PC-9 (cell line): Measurements from ENCODE around the gene ANKS4B. TPM values are rescaled to one million over a fixed set of nuclear protein-coding genes. Genes with fewer than 3 reads are reported as not detected.

ENCODE experiments used
- BruUV-seq: library from RNA; stranded (reverse); fragments of 400-500 nt; replicated peaks from 2 replicates; lab custom pipeline; 2021; lab: Mats Ljungman, UMichigan
- CTCF ChIA-PET: fragments of 300-600 bp; sonication (Branson Sonifier 250); formaldehyde crosslinking; loops from one replicate; lab custom pipeline; 2022; ENCODE audit warnings: antibody characterized with exemption; lab: Charles Lee
- POLR2A ChIA-PET: fragments of 300-600 bp; sonication (Branson Sonifier 250); formaldehyde crosslinking; loops from one replicate; lab custom pipeline; 2022; ENCODE audit warnings: antibody characterized with exemption; ENCODE audit not compliant: unreplicated experiment; lab: Charles Lee
- DNase-seq, 2 experiments: peaks; one replicate each; pipeline versions ENCODE4 v3.0.0 to v3.0.0-alpha.2; 2015 to 2022; ENCODE audit warnings: mixed read lengths in 1 of 2
- H2AFZ ChIP-seq: fragments of 200-600 bp; sonication (generic); 2 replicates; pipeline ENCODE4 v1.8.1; 2017; ENCODE audit warnings: antibody characterized with exemption
- H3F3A ChIP-seq: fragments of 200-600 bp; sonication (generic); 2 replicates; pipeline ENCODE4 v1.8.1; 2017; ENCODE audit warnings: antibody characterized with exemption, mild to moderate bottlenecking, low read depth; ENCODE audit not compliant: insufficient read depth
- H3K27ac ChIP-seq: fragments of 200-600 bp; sonication (generic); 2 replicates; pipeline ENCODE4 v1.6.1; 2016; ENCODE audit warnings: mixed run types
- H3K27me3 ChIP-seq: fragments of 200-600 bp; sonication (generic); 2 replicates; pipeline ENCODE4 v1.6.1; 2016; ENCODE audit warnings: low read depth, mixed run types; ENCODE audit not compliant: insufficient read depth
- H3K36me3 ChIP-seq: fragments of 200-600 bp; sonication (generic); 2 replicates; pipeline ENCODE4 v1.6.1; 2016; ENCODE audit warnings: low read depth, mixed run types
- H3K4me1 ChIP-seq: fragments of 200-600 bp; sonication (generic); replicated peaks from 2 replicates; pipeline ENCODE4 v1.6.1; 2016; ENCODE audit warnings: mixed run types; ENCODE audit not compliant: insufficient read depth
- H3K4me2 ChIP-seq: fragments of 200-600 bp; sonication (generic); 2 replicates; pipeline ENCODE4 v1.6.1; 2017; ENCODE audit warnings: mixed run types
- H3K4me3 ChIP-seq: fragments of 200-600 bp; sonication (generic); 2 replicates; pipeline ENCODE4 v1.6.1; 2016; ENCODE audit warnings: mixed run types
- H3K79me2 ChIP-seq: fragments of 200-600 bp; sonication (generic); 2 replicates; pipeline ENCODE4 v1.6.1; 2017; ENCODE audit warnings: low read depth, mixed run types
- H3K9me2 ChIP-seq: fragments of 200-600 bp; sonication (generic); 2 replicates; pipeline ENCODE4 v1.8.1; 2017; ENCODE audit warnings: mild to moderate bottlenecking; ENCODE audit not compliant: insufficient read depth
- H3K9me3 ChIP-seq: fragments of 200-600 bp; sonication (generic); 2 replicates; pipeline ENCODE4 v1.8.1; 2016; ENCODE audit warnings: low read depth; ENCODE audit not compliant: insufficient read depth
- H4K20me1 ChIP-seq: fragments of 200-600 bp; sonication (generic); 2 replicates; pipeline ENCODE4 v1.8.1; 2017; ENCODE audit not compliant: insufficient read depth
- EZH2 ChIP-seq: fragments of 200-600 bp; sonication (generic); IDR thresholded peaks from 2 replicates; pipeline ENCODE4 v1.8.0; 2017; ENCODE audit warnings: antibody characterized with exemption, low read depth
- intact Hi-C: fragments of 100-400 bp; cut with micrococcal nuclease; formaldehyde crosslinking; loops from one replicate; pipeline ENCODE4 v1.10.0; 2022; ENCODE audit not compliant: unreplicated experiment
- total RNA-seq: library from RNA; stranded (reverse); gene quantifications from 2 replicates; pipeline ENCODE4 v1.2.3, GENCODE V29; 2021
- TF ChIP-seq, protein P1 (sequence below): fragments of 200-600 bp; sonication (generic); conservative IDR thresholded peaks from 2 replicates; pipeline ENCODE4 v1.6.1; 2017; ENCODE audit warnings: mixed run types, antibody characterized with exemption, mild to moderate bottlenecking, moderate library complexity

The ANKS4B gene
- total RNA-seq, 1 experiment from 2014 or later, result not detected

DNA sequence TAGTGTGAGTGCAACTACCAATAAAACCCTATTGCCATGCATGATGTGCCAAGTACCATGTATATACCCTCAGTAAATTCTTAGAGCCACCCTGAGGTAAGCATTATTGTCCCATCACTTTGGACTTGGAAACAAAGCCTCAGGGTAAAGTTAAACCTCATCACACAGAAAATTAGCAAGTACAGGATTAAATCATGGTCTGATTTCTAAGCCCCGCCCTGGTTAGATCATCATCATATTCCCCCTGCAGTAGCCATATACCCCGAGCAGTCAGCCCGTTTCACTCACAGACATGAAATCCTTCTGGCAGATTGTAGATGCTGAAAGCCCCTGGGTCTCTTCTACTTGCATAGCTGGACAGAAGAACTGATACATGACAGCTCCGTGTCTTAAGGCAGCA, 26.9 kb upstream of the ANKS4B start:
- H4K20me1 ChIP-seq, result no peaks in the 10 kb centered on the region
- no peak for DNase-seq
- no peak for TF ChIP-seq EZH2
- TF ChIP-seq, protein P1, sequence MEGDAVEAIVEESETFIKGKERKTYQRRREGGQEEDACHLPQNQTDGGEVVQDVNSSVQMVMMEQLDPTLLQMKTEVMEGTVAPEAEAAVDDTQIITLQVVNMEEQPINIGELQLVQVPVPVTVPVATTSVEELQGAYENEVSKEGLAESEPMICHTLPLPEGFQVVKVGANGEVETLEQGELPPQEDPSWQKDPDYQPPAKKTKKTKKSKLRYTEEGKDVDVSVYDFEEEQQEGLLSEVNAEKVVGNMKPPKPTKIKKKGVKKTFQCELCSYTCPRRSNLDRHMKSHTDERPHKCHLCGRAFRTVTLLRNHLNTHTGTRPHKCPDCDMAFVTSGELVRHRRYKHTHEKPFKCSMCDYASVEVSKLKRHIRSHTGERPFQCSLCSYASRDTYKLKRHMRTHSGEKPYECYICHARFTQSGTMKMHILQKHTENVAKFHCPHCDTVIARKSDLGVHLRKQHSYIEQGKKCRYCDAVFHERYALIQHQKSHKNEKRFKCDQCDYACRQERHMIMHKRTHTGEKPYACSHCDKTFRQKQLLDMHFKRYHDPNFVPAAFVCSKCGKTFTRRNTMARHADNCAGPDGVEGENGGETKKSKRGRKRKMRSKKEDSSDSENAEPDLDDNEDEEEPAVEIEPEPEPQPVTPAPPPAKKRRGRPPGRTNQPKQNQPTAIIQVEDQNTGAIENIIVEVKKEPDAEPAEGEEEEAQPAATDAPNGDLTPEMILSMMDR, result no peak
- no peak overlapping the region for H3K27ac ChIP-seq
- no peaks in the 10 kb centered on the region for H3K36me3 ChIP-seq
- H3K27me3 ChIP-seq, result peaks cover 47% of the 10 kb centered on the region
- H3K4me2 ChIP-seq, result no peak overlapping the region
- no peaks in the 10 kb centered on the region for H3K79me2 ChIP-seq
- ChIA-PET POLR2A (no interaction called here), CTCF (no interaction called here)
- H3K9me2 ChIP-seq, result no peaks in the 10 kb centered on the region
- H3F3A ChIP-seq, result no peaks in the 10 kb centered on the region
- BruUV-seq, result no TSS peak
- no peaks in the 10 kb centered on the region for H3K4me1 ChIP-seq
- intact Hi-C loops, result no loop called here
- no peak overlapping the region for H3K4me3 ChIP-seq
- no peaks in the 10 kb centered on the region for H3K9me3 ChIP-seq
- H2AFZ ChIP-seq, result no peak overlapping the region

DNA sequence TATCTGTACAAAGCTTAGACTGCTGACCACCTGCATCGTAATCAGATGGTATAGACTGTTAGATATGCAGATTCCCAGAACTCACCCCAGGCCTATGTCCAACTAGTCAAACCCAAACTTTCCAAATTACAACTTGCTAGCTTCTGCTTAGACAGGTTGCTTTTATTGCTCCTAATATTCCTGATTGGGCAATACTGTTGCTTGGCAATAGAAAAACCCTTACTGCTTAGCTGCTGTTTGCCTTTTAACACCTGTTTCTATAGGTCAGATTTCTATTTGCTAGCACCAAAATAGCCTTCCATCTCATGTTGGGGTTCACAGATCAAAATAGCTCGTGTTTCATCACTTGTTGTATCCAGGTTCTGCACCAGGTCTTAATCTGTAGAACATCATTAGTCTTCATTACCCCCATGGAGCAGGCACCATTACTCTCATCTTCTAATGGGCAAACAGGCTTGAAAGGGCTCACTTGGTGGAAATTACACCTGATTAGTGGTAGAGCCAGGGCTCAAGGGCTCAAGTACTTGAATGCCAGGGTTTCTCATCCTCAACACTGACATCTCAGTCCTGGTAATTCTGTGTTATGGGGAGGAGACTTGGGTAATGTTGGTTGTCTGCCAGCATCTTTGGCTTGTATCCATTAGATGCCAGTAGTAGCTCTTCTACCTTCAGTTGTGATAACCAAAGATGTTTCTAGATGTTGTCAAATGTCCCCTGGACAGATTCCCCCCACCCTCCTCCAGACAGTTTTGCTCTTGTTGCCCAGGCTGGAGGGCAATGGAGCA, 24.9 kb upstream of the ANKS4B start:
- Histone ChIP-seq H3K79me2 (no peaks in the 10 kb centered on the region), H3K4me2 (no peak overlapping the region), H2AFZ (no peak overlapping the region), H3F3A (no peaks in the 10 kb centered on the region), H4K20me1 (no peaks in the 10 kb centered on the region), H3K27me3 (peaks cover 43% of the 10 kb centered on the region), H3K36me3 (no peaks in the 10 kb centered on the region), H3K4me1 (no peaks in the 10 kb centered on the region), H3K9me2 (no peaks in the 10 kb centered on the region), H3K4me3 (no peak overlapping the region), H3K27ac (no peak overlapping the region), H3K9me3 (no peaks in the 10 kb centered on the region)
- BruUV-seq, result no TSS peak
- CTCF ChIA-PET, result no interaction called here
- DNase-seq, result no peak
- TF ChIP-seq, protein P1, result no peak
- no peak for TF ChIP-seq EZH2
- intact Hi-C loops, result no loop called here
- POLR2A ChIA-PET, result no interaction called here

DNA sequence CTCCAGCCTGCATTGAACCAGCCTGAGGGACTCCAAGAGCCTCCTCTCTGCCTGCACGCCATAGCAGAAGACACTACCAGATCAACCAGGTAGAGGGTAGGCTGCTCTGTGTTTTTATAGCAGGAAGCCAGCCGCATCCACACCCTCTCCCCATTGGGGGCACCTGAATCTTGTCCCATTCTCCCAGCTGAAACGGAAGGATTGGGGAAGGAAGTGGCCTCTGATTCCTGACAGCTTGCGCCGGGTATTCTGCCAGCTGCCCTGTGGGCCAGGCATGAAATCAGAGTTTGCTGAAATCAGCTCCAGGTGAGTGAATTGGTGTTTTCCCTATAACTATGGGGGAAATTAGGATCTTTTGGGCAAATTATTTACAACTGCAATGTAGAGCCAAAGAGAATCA, 22.0 kb upstream of the ANKS4B start, which contains the start of gene ZP2:
Gene ZP2, minus strand, starts transcription at position 89 of the 400 bp plus-strand sequence. Its CDS starts 27 bp downstream, at position 62.
- Histone ChIP-seq H3K4me2 (no peak within 1 kb of the TSS), H3K27ac (no peak within 1 kb of the TSS), H2AFZ (no peak within 1 kb of the TSS), H3K27me3 (peaks cover 51% of the 10 kb centered on the region), H3K4me3 (no peak within 1 kb of the TSS), H3K9me2 (no peaks in the 10 kb centered on the region), H3K4me1 (no peaks in the 10 kb centered on the region), H3F3A (no peaks in the 10 kb centered on the region), H3K9me3 (no peaks in the 10 kb centered on the region), H3K36me3 (no peaks in the 10 kb centered on the region), H3K79me2 (no peaks in the 10 kb centered on the region), H4K20me1 (no peaks in the 10 kb centered on the region)
- intact Hi-C loops, result no loop called here
- TF ChIP-seq, protein P1, result no peak
- no peak for TF ChIP-seq EZH2
- CTCF ChIA-PET, result no interaction called here
- no TSS peak for BruUV-seq
- no peak for DNase-seq
- POLR2A ChIA-PET, result no interaction called here
